K562 (cell line): Measurements from ENCODE around the gene OR51L1.

Experiments
- ATF2 ChIP-seq: sonication (generic); formaldehyde crosslinking; IDR thresholded peaks from 2 replicates; pipeline ENCODE4 v1.8.1; 2022; ENCODE audit warnings: missing genetic modification reagents
- ATF6 ChIP-seq: sonication (generic); formaldehyde crosslinking; IDR thresholded peaks from 2 replicates; pipeline ENCODE4 v1.4.0; 2020; ENCODE audit warnings: mild to moderate bottlenecking, missing genetic modification reagents
- BRCA1 ChIP-seq, 2 experiments: fragments of 450-650 bp in 1 of 2; sonication (generic) in 1 of 2; formaldehyde crosslinking in 1 of 2; IDR thresholded peaks; 2 replicates each; pipeline versions ENCODE4 v1.5.0 to v1.6.1; 2017 to 2020; ENCODE audit warnings: mild to moderate bottlenecking in 1 of 2, missing genetic modification reagents in 1 of 2
- CEBPB ChIP-seq: fragments of 450-650 bp; IDR thresholded peaks from 2 replicates; pipeline ENCODE4 v1.6.1; 2016; ENCODE audit warnings: missing genetic modification characterization, missing compliant biosample characterization
- FOXO4 ChIP-seq: fragments of 450-650 bp; formaldehyde crosslinking; IDR thresholded peaks from 2 replicates; pipeline ENCODE4 v1.4.0; 2020; ENCODE audit warnings: mild to moderate bottlenecking, moderate library complexity
- HNRNPK ChIP-seq: fragments of 200-400 bp; formaldehyde crosslinking; IDR thresholded peaks from one replicate; pipeline ENCODE4 v1.6.1; 2018; ENCODE audit warnings: mild to moderate bottlenecking, low read depth, low read length; ENCODE audit not compliant: poor library complexity, severe bottlenecking
- ZC3H4 ChIP-seq: sonication (generic); formaldehyde crosslinking; IDR thresholded peaks from 2 replicates; pipeline ENCODE4 v1.9.0; 2021; ENCODE audit warnings: missing genetic modification reagents, borderline replicate concordance
- ZNF24 ChIP-seq: fragments of 450-650 bp; IDR thresholded peaks from 2 replicates; pipeline ENCODE4 v1.6.1; 2016
- ZNF253 ChIP-seq: fragments of 250-450 bp; sonication (Bioruptor Pico); conservative IDR thresholded peaks from 2 replicates; pipeline ENCODE4 v1.6.1; 2021; ENCODE audit warnings: mild to moderate bottlenecking
- TF ChIP-seq, protein P1 (sequence below), 3 experiments: IDR thresholded peaks in 2 of 3; conservative IDR thresholded peaks in 1 of 3; 2 replicates each; pipeline ENCODE4 v1.5.1; 2011 to 2012; ENCODE audit warnings: low read length in 3 of 3, mild to moderate bottlenecking in 3 of 3, control low read depth in 2 of 3, improper control_type of control experiment in 1 of 3, inconsistent platforms in 1 of 3, low read depth in 1 of 3, mixed read lengths in 1 of 3, moderate library complexity in 1 of 3; ENCODE audit not compliant: insufficient read depth in 2 of 3
- TF ChIP-seq, protein P2 (sequence below): sonication (generic); formaldehyde crosslinking; IDR thresholded peaks from 2 replicates; pipeline ENCODE4 v1.8.1; 2023; ENCODE audit warnings: mild to moderate bottlenecking, missing genetic modification reagents

GRCh38 chr11:4947505-4947904, 47.1 kb upstream of the OR51L1 start, which contains the start of gene OR51A4:
- TF ChIP-seq, protein P1, sequence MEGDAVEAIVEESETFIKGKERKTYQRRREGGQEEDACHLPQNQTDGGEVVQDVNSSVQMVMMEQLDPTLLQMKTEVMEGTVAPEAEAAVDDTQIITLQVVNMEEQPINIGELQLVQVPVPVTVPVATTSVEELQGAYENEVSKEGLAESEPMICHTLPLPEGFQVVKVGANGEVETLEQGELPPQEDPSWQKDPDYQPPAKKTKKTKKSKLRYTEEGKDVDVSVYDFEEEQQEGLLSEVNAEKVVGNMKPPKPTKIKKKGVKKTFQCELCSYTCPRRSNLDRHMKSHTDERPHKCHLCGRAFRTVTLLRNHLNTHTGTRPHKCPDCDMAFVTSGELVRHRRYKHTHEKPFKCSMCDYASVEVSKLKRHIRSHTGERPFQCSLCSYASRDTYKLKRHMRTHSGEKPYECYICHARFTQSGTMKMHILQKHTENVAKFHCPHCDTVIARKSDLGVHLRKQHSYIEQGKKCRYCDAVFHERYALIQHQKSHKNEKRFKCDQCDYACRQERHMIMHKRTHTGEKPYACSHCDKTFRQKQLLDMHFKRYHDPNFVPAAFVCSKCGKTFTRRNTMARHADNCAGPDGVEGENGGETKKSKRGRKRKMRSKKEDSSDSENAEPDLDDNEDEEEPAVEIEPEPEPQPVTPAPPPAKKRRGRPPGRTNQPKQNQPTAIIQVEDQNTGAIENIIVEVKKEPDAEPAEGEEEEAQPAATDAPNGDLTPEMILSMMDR (IDR thresholded peaks at IDR 0.05 in 2 of 3, conservative IDR thresholded peaks at IDR 0.05 in 1 of 3; ENCODE audit: insufficient read depth in 2 of 3, low read depth in 1 of 3, low read length in 3 of 3), result no peak
- TF ChIP-seq ATF6 (CRISPR knock-in tag), result no peak
- TF ChIP-seq ZC3H4 (CRISPR knock-in tag), result no peak
- TF ChIP-seq BRCA1 (IDR thresholded peaks at IDR 0.05), result no peak
- no peak for TF ChIP-seq BRCA1 (CRISPR knock-in tag; IDR thresholded peaks at IDR 0.05)
- TF ChIP-seq HNRNPK, result no peak
- no peak for TF ChIP-seq ATF2
- no peak for TF ChIP-seq ZNF253 (CRISPR knock-in tag)
- no peak for TF ChIP-seq CEBPB (tag)
- TF ChIP-seq ZNF24, result no peak
- TF ChIP-seq, protein P2, sequence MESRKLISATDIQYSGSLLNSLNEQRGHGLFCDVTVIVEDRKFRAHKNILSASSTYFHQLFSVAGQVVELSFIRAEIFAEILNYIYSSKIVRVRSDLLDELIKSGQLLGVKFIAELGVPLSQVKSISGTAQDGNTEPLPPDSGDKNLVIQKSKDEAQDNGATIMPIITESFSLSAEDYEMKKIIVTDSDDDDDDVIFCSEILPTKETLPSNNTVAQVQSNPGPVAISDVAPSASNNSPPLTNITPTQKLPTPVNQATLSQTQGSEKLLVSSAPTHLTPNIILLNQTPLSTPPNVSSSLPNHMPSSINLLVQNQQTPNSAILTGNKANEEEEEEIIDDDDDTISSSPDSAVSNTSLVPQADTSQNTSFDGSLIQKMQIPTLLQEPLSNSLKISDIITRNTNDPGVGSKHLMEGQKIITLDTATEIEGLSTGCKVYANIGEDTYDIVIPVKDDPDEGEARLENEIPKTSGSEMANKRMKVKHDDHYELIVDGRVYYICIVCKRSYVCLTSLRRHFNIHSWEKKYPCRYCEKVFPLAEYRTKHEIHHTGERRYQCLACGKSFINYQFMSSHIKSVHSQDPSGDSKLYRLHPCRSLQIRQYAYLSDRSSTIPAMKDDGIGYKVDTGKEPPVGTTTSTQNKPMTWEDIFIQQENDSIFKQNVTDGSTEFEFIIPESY (CRISPR knock-in tag), result no peak
- no peak for TF ChIP-seq FOXO4 (CRISPR knock-in tag)
